HUES48 (cell line): ENCODE measurements around the gene MIDN.

Experiments
- H3K27ac ChIP-seq: one replicate; pipeline ENCODE4 v1.7.0; 2013; ENCODE audit warnings: low read depth, low read length, inconsistent platforms
- H3K27me3 ChIP-seq: 2 replicates; pipeline ENCODE4 v1.6.1; 2013; ENCODE audit warnings: mild to moderate bottlenecking, low read length; ENCODE audit not compliant: control insufficient read depth, insufficient read depth
- H3K36me3 ChIP-seq: 2 replicates; pipeline ENCODE4 v1.6.1; 2013; ENCODE audit warnings: low read length; ENCODE audit not compliant: control insufficient read depth, insufficient read depth
- H3K4me1 ChIP-seq: 2 replicates; pipeline ENCODE4 v1.6.1; 2013; ENCODE audit warnings: mild to moderate bottlenecking, low read length; ENCODE audit not compliant: control insufficient read depth, insufficient read depth
- H3K4me3 ChIP-seq: 2 replicates; pipeline ENCODE4 v1.5.1; 2013; ENCODE audit warnings: mild to moderate bottlenecking, low read depth, low read length
- H3K9ac ChIP-seq: 2 replicates; pipeline ENCODE4 v1.6.1; 2013; ENCODE audit warnings: mild to moderate bottlenecking, low read depth, low read length, moderate library complexity
- H3K9me3 ChIP-seq: 2 replicates; pipeline ENCODE4 v1.6.1; 2013; ENCODE audit warnings: low read length; ENCODE audit not compliant: control insufficient read depth, insufficient read depth

Gene MIDN

DNA sequence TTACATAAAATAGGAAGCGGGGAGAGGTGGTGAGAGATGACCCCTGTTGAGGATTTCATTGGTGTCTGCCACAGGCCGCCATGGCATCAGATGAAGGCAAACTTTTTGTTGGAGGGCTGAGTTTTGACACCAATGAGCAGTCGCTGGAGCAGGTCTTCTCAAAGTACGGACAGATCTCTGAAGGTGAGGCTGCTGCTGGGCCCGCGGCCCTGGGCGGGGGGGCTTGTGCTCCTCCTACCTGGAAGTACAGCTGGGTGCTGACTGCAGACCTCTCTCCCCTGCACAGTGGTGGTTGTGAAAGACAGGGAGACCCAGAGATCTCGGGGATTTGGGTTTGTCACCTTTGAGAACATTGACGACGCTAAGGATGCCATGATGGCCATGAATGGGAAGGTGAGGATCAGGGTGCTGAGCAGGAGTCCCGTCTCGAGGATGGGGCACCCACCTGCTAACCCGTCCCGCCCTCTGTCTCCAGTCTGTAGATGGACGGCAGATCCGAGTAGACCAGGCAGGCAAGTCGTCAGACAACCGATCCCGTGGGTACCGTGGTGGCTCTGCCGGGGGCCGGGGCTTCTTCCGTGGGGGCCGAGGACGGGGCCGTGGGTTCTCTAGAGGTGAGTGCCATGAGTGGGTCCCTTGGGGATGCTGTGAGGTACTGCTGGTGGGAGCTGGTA lies 22.6 kb downstream of the MIDN start:
- H3K27ac ChIP-seq, result peak overlapping the region; percentile 97
- H3K9me3 ChIP-seq, result no peaks in the 10 kb centered on the region
- H3K4me3 ChIP-seq, result no peak overlapping the region
- H3K36me3 ChIP-seq, result peaks cover 44% of the 10 kb centered on the region
- H3K9ac ChIP-seq, result peak overlapping the region; percentile 96; the same call in 1 of the 2 replicates
- peaks cover 11% of the 10 kb centered on the region for H3K27me3 ChIP-seq
- H3K4me1 ChIP-seq, result peaks cover 12% of the 10 kb centered on the region

DNA sequence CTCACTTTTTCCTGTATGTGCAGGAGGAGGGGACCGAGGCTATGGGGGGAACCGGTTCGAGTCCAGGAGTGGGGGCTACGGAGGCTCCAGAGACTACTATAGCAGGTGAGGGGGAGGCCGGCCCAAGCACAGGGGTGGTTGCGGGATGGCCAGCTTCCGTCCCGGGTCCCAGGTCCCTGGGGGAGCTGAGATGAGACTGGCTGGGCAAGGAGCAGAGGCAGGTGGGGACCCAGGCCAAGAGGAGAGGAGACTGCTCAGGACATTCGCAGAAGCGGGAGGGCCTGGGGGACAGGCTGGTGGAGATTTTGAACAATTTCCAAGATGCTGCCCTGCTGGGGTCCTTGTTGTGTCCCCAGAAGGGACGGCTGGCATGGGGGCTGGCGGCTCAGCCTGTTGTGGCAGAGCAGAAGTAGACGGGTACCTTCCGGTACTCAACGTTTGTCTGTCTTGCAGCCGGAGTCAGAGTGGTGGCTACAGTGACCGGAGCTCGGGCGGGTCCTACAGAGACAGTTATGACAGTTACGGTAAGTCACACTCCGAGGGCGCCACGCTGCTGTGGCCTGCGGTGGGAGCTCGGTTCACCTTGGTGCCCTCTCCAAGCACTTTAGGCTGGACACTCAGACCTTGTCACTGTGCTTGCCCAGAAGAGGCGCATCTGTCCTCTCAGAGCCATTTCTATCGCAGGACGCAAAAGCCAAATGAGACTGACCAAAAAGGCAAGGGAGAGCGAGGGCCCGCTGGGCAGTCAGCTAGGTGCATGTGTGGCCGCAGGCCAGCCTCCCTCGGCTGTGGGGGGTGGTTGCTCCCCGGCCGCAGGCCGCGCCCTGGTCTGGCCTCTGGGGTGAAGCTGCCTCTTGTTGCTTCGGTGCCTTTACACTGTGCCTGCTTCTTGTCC lies 23.4 kb downstream of the MIDN start:
- H3K36me3 ChIP-seq, result peaks cover 44% of the 10 kb centered on the region
- H3K27ac ChIP-seq, result peak overlapping the region; percentile 35
- H3K27me3 ChIP-seq, result peaks cover 11% of the 10 kb centered on the region
- no peak overlapping the region for H3K9ac ChIP-seq
- peaks cover 10% of the 10 kb centered on the region for H3K4me1 ChIP-seq
- no peak overlapping the region for H3K4me3 ChIP-seq
- no peaks in the 10 kb centered on the region for H3K9me3 ChIP-seq

DNA sequence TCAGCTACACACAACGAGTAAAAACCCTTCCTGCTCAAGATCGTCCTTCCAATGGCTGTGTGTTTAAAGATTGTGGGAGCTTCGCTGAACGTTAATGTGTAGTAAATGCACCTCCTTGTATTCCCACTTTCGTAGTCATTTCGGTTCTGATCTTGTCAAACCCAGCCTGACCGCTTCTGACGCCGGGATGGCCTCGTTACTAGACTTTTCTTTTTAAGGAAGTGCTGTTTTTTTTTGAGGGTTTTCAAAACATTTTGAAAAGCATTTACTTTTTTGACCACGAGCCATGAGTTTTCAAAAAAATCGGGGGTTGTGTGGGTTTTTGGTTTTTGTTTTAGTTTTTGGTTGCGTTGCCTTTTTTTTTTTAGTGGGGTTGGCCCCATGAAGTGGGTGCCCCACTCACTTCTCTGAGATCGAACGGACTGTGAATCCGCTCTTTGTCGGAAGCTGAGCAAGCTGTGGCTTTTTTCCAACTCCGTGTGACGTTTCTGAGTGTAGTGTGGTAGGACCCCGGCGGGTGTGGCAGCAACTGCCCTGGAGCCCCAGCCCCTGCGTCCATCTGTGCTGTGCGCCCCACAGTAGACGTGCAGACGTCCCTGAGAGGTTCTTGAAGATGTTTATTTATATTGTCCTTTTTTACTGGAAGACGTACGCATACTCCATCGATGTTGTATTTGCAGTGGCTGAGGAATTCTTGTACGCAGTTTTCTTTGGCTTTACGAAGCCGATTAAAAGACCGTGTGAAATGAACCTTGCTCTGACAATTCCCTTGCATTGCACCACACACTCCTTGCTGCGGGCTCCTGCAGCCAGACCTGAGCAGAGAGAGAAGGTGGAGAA lies 24.3 kb downstream of the MIDN start:
- peak overlapping the region; percentile 4 for H3K27ac ChIP-seq

GRCh38 chr19:1273263-1274041 lies 25.1 kb downstream of the MIDN start:
- Histone ChIP-seq H3K4me1 (peaks cover 8% of the 10 kb centered on the region), H3K27me3 (no peaks in the 10 kb centered on the region), H3K9ac (no peak overlapping the region), H3K4me3 (no peak overlapping the region), H3K9me3 (no peaks in the 10 kb centered on the region), H3K36me3 (peaks cover 51% of the 10 kb centered on the region), H3K27ac (peak overlapping the region; percentile 100)

More for the DNA sequence above, 24.3 kb downstream of the MIDN start:
- peaks cover 4% of the 10 kb centered on the region; the same call in 1 of the 2 replicates for H3K27me3 ChIP-seq
- H3K9me3 ChIP-seq, result no peaks in the 10 kb centered on the region
- H3K9ac ChIP-seq, result no peak overlapping the region
- no peak overlapping the region for H3K4me3 ChIP-seq
- H3K4me1 ChIP-seq, result peaks cover 10% of the 10 kb centered on the region
- H3K36me3 ChIP-seq, result peaks cover 51% of the 10 kb centered on the region

GRCh38 chr19:1274081-1274851 lies 25.9 kb downstream of the MIDN start:
- Histone ChIP-seq H3K9me3 (no peaks in the 10 kb centered on the region), H3K4me3 (peak overlapping the region; percentile 92), H3K27me3 (no peaks in the 10 kb centered on the region), H3K4me1 (peaks cover 4% of the 10 kb centered on the region; the same call in 1 of the 2 replicates), H3K36me3 (peaks cover 58% of the 10 kb centered on the region), H3K9ac (peak overlapping the region; percentile 98; the same call in 1 of the 2 replicates), H3K27ac (peak overlapping the region; percentile 100)

DNA sequence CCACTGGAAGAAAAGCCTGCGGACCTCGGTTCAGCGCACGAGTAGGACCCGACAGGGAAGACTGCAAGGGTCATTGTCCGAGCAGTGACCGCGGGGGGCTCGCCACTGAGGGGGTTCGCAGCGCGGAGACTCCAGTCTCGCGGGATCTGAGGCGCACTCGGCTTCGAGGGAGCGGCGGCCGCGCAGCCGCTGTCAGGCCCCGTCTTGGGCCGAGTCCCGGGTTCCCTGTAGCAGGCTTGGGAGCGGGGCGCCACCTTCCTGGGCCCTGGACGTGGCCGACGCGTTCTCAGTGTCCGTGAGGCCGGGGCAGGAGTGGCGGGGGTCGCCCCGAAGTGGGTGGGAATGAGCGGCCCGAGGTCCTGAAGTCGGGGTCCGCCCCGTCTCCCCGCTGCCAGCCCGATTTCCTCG lies 26.5 kb downstream of the MIDN start:
- peak overlapping the region; percentile 98 for H3K9ac ChIP-seq
- peak overlapping the region; percentile 92 for H3K4me3 ChIP-seq
- no peaks in the 10 kb centered on the region for H3K9me3 ChIP-seq
- H3K27ac ChIP-seq, result peak overlapping the region; percentile 100
- H3K27me3 ChIP-seq, result no peaks in the 10 kb centered on the region
- peaks cover 4% of the 10 kb centered on the region; the same call in 1 of the 2 replicates for H3K4me1 ChIP-seq
- peaks cover 62% of the 10 kb centered on the region for H3K36me3 ChIP-seq

DNA sequence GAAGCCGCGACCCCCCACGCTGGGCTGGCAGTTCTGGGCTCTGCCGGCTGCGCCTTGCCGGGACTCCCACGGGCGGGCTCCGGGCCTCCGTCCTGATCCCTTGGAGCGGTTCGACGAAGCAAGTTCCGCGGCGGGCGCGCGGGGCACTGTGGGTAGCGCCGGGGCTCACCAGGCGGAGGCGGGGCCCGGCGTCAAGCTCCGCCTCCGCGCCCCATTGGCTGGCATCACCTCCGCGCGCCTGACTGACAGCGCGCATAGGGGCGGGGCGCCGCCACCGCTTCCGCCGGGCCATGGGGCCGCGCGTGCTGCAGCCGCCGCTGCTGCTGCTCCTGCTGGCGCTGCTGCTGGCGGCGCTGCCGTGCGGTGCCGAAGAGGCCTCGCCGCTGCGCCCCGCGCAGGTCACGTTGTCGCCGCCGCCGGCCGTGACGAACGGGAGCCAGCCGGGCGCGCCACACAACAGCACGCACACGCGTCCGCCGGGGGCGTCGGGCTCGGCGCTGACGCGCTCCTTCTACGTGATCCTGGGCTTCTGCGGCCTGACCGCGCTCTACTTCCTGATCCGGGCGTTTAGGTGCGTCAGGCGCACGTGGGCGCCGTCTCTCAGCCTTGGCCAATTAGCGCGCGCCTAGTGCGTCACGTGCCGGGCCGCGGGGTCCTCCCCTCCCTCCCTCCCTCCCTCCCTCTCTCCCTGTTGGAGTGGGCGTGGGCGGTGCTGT lies 27.0 kb downstream of the MIDN start, which contains the start of gene FAM174C:
FAM174C (plus strand) TSS at position 271 of the 716 bp plus-strand sequence; CDS start at position 291, 20 bp downstream.
- H3K9me3 ChIP-seq, result no peaks in the 10 kb centered on the region
- H3K4me1 ChIP-seq, result peaks cover 4% of the 10 kb centered on the region; the same call in 1 of the 2 replicates
- peak within 1 kb of the TSS; percentile 92 for H3K4me3 ChIP-seq
- H3K27me3 ChIP-seq, result no peaks in the 10 kb centered on the region
- H3K27ac ChIP-seq, result peak within 1 kb of the TSS; percentile 100
- H3K9ac ChIP-seq, result peak within 1 kb of the TSS; percentile 98
- peaks cover 62% of the 10 kb centered on the region for H3K36me3 ChIP-seq

- peak overlapping the region; percentile 100 for H3K27ac ChIP-seq
- peaks cover 4% of the 10 kb centered on the region; the same call in 1 of the 2 replicates for H3K4me1 ChIP-seq
- no peaks in the 10 kb centered on the region for H3K9me3 ChIP-seq
- H3K27me3 ChIP-seq, result no peaks in the 10 kb centered on the region
- peak overlapping the region; percentile 76 for H3K9ac ChIP-seq
- H3K4me3 ChIP-seq, result peak overlapping the region; percentile 92
- H3K36me3 ChIP-seq, result peaks cover 55% of the 10 kb centered on the region
Measured at GRCh38 chr19:1275976-1276627, 27.7 kb downstream of the MIDN start.

DNA sequence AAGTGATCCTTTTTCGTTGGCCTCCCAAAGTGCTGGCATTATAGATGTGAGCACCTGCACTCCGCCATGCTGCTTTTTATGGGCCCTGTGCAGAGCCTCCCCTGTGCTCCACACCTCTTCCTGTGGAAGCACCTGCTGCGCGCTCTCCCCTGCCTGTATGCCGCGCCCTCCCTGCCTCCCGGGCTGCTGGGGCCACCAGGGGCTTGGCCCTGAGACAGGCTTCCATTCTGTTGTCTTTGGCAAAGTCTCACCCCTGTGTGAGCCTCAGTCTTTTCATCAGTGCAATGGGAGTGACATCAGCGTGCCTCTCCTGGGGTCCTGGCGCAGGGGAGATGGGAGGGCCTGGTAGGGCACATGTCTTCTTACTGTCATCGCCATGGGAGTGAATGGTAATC lies 28.2 kb downstream of the MIDN start:
- no peak overlapping the region for H3K27ac ChIP-seq
- H3K36me3 ChIP-seq, result peaks cover 50% of the 10 kb centered on the region
- 0 out of 2 replicates have a peak overlapping the region, but pooled peaks have one; percentile 76 for H3K9ac ChIP-seq
- no peaks in the 10 kb centered on the region for H3K9me3 ChIP-seq
- peaks cover 4% of the 10 kb centered on the region; the same call in 1 of the 2 replicates for H3K4me1 ChIP-seq
- peak overlapping the region; percentile 92 for H3K4me3 ChIP-seq
- no peaks in the 10 kb centered on the region for H3K27me3 ChIP-seq
